GM21423 (cell line): ENCODE data around the gene DLG2.
"Not testable (repeated sequence)": the region's sequence is repeated elsewhere in the genome, so short reads cannot be mapped to it uniquely, and the experiment has no call there.

ENCODE experiments used
- ATAC-seq: cut with Tn5 transposase; IDR thresholded peaks from one replicate; pipeline ENCODE4 v1.9.1; 2021; ENCODE audit warnings: mild to moderate bottlenecking, moderate library complexity; ENCODE audit not compliant: unreplicated experiment

Gene DLG2

GRCh38 chr11:84857746-84858145 is 769.4 kb downstream of the DLG2 start:
- no peak for ATAC-seq

- no peak for ATAC-seq
Observed at GRCh38 chr11:84855508-84856245, 771.5 kb downstream of the DLG2 start.

- no peak for ATAC-seq
Observed at GRCh38 chr11:84854498-84854880, 772.7 kb downstream of the DLG2 start.

- no peak for ATAC-seq
Observed at GRCh38 chr11:84853841-84854497, 773.2 kb downstream of the DLG2 start.

- no peak for ATAC-seq
Observed at GRCh38 chr11:84847842-84848241, 779.3 kb downstream of the DLG2 start.

- not testable (repeated sequence) for ATAC-seq
Observed at GRCh38 chr11:84840201-84840600, 786.9 kb downstream of the DLG2 start.

GRCh38 chr11:84837402-84838069 is 789.6 kb downstream of the DLG2 start:
- ATAC-seq, result no peak

GRCh38 chr11:84836371-84836770 is 790.8 kb downstream of the DLG2 start:
- ATAC-seq, result no peak

GRCh38 chr11:84833488-84834088 is 793.6 kb downstream of the DLG2 start:
- ATAC-seq, result no peak

- ATAC-seq, result no peak
Observed at GRCh38 chr11:84830372-84830771, 796.8 kb downstream of the DLG2 start.

GRCh38 chr11:84829162-84829561 is 798.0 kb downstream of the DLG2 start:
- no peak for ATAC-seq

GRCh38 chr11:84828616-84829015 is 798.5 kb downstream of the DLG2 start:
- no peak for ATAC-seq

- ATAC-seq, result no peak
Observed at GRCh38 chr11:84825106-84825660, 802.0 kb downstream of the DLG2 start.

GRCh38 chr11:84824624-84825023 is 802.5 kb downstream of the DLG2 start:
- ATAC-seq, result no peak

GRCh38 chr11:84819537-84819936 is 807.6 kb downstream of the DLG2 start:
- ATAC-seq, result no peak

GRCh38 chr11:84819128-84819527 is 808.0 kb downstream of the DLG2 start:
- ATAC-seq, result no peak

- ATAC-seq, result no peak
Observed at GRCh38 chr11:84817998-84818397, 809.1 kb downstream of the DLG2 start.

GRCh38 chr11:84812471-84812969 is 814.6 kb downstream of the DLG2 start:
- ATAC-seq, result no peak

- ATAC-seq, result no peak
Observed at GRCh38 chr11:84806354-84806753, 820.8 kb downstream of the DLG2 start.

GRCh38 chr11:84804041-84804440 is 823.1 kb downstream of the DLG2 start:
- no peak for ATAC-seq

GRCh38 chr11:84800755-84801346 is 826.3 kb downstream of the DLG2 start:
- ATAC-seq, result no peak
